ENCODE measurements around the gene GPR137. TPM values are rescaled to one million over a fixed set of nuclear protein-coding genes. Genes with fewer than 3 reads are reported as not detected.
A peak's percentile ranks its signal among the peaks of the same experiment; 100 is the strongest.

Gene GPR137
- total RNA-seq, 2 experiments from 2014 or later, result 24.6 to 32.2 TPM

DNA sequence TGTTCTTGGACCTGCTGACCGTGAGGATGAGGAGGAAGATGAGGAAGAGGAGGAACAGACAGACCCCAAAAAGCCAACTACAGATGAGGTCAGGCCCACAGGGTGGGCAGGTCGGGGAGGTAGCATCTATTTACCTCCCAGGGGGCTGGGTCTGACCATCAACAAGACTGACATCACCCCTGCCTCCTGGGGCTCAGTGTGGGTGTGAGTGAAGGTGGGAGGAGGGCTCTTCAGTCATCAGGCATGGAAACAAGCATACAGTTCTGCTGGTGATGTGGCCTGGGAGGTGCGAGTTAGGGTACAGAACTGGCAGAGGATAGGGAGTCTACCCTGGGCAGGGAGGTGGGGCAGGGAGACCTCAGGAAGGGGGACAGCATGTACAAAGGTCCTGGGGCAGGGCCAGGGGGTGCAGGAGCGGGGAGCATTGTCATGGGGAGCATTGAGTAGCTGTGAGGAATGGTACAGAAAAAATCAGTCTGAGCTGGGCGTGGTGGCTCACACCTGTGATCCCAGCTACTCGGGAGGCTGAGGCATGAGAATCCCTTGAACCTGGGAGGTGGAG lies 25.4 kb upstream of the GPR137 start:
- Mint-ChIP-seq H3K27me3 (no peaks in the 10 kb centered on the region), H3K4me3 (no peak overlapping the region), H3K9me3 (no peaks in the 10 kb centered on the region), H3K36me3 (ENCODE audit: low read depth) (peaks cover 12% of the 10 kb centered on the region), H3K27ac (peak overlapping the region; percentile 62), H3K4me1 (peaks cover 8% of the 10 kb centered on the region)
- ChIA-PET CTCF (interaction anchor here (1.5 to 12.3 kb wide), 3 partner anchors 9 to 13 kb away, joined by 3 to 162 read pairs (median 5); partner anchors contain the start of genes PLCB3 and PPP1R14B), POLR2A (no interaction called here)
- DNase-seq, result no peak

DNA sequence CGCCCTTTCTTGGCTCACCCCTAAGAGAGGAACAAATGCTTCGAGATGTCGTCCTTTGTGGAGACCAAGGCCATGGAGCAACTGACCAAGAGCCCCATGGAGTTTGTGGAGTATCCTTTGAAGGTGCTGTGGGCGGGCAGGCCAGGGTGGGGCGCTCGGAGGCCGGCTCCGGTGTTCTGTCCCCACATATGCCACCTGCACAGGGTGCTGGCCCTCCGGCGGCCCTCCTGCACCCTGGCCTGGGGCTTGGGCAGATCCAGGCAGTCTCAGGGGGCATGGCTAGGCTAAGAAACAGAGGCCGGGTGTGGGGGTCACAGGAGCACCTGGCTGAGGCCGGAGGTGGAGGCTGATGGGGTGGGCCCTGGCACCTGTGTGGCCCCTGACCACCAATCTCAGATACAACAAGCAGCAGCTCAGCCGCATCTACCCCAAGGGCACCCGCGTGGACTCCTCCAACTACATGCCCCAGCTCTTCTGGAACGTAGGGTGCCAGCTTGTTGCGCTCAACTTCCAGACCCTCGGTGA lies 24.0 kb upstream of the GPR137 start:
- ChIA-PET POLR2A (interaction anchor here (0.6 kb wide), 1 partner anchor 503 kb away, joined by 3 read pairs; no protein-coding TSS in a partner anchor), CTCF (interaction anchor here (1.7 to 12.3 kb wide), 2 partner anchors 8 to 14 kb away, joined by 5 to 162 read pairs; partner anchors contain the start of genes PLCB3 and PPP1R14B)
- Mint-ChIP-seq H3K4me3 (no peak overlapping the region), H3K27me3 (no peaks in the 10 kb centered on the region), H3K9me3 (no peaks in the 10 kb centered on the region), H3K36me3 (ENCODE audit: low read depth) (peaks cover 12% of the 10 kb centered on the region), H3K4me1 (peaks cover 8% of the 10 kb centered on the region), H3K27ac (no peak overlapping the region)
- no peak for DNase-seq

DNA sequence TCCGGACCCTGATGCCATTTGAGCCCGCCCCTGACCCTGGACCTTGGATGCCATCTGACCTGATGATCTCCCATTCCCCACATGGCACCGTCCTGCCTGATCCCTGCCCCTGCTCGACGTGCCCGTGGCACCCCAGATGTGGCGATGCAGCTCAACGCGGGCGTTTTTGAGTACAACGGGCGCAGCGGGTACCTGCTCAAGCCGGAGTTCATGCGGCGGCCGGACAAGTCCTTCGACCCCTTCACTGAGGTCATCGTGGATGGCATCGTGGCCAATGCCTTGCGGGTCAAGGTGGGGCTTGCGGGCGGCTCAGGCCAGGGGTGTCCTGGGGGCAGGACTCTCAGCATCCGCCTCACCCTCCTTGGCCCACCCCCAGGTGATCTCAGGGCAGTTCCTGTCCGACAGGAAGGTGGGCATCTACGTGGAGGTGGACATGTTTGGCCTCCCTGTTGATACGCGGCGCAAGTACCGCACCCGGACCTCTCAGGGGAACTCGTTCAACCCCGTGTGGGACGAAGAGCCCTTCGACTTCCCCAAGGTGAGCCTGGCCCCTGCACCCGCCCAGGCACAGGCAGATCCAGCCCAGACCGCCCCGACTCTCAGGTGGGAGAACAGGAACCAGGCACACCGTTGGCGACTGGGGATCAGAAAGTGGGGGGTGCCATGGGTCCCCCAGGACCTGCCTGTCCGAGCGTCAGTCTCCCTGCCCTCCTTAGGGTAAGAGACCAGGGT lies 23.2 kb upstream of the GPR137 start:
- Mint-ChIP-seq H3K4me3 (no peak overlapping the region), H3K4me1 (peaks cover 9% of the 10 kb centered on the region), H3K9me3 (no peaks in the 10 kb centered on the region), H3K27ac (peak overlapping the region; percentile 28), H3K27me3 (no peaks in the 10 kb centered on the region), H3K36me3 (ENCODE audit: low read depth) (peaks cover 12% of the 10 kb centered on the region)
- ChIA-PET CTCF (interaction anchor here (1.1 to 12.3 kb wide), 2 partner anchors 15 kb away, joined by 3 to 162 read pairs; partner anchors contain the start of genes PLCB3 and PPP1R14B), POLR2A (interaction anchor here (0.6 kb wide), 1 partner anchor 16 kb away, joined by 3 read pairs; no protein-coding TSS in a partner anchor)
- DNase-seq, result no peak

- no peak overlapping the region for H3K4me3 Mint-ChIP-seq
- ChIA-PET CTCF (interaction anchor here (0.6 to 12.3 kb wide), 7 partner anchors 9 to 54 kb away, joined by 3 to 162 read pairs (median 3); partner anchors contain the start of genes PLCB3, PPP1R14B and TRMT112), POLR2A (interaction anchor here (0.6 kb wide), 1 partner anchor 17 kb away, joined by 3 read pairs; no protein-coding TSS in a partner anchor)
Observed at GRCh38 chr11:64263021-64263946, 22.4 kb upstream of the GPR137 start.

GRCh38 chr11:64263947-64264317 lies 21.7 kb upstream of the GPR137 start:
- ChIA-PET CTCF (interaction anchor here (0.6 to 12.3 kb wide), 6 partner anchors 9 to 53 kb away, joined by 3 to 162 read pairs (median 4); partner anchors contain the start of genes PLCB3, PPP1R14B and TRMT112), POLR2A (no interaction called here)
- H3K27me3 Mint-ChIP-seq, result no peaks in the 10 kb centered on the region

More at GRCh38 chr11:64263021-64263946, 22.4 kb upstream of the GPR137 start:
- H3K36me3 Mint-ChIP-seq (ENCODE audit: low read depth), result peaks cover 12% of the 10 kb centered on the region
- no peaks in the 10 kb centered on the region for H3K27me3 Mint-ChIP-seq
- no peak for DNase-seq
- no peaks in the 10 kb centered on the region for H3K9me3 Mint-ChIP-seq
- H3K27ac Mint-ChIP-seq, result no peak overlapping the region
- peaks cover 17% of the 10 kb centered on the region for H3K4me1 Mint-ChIP-seq

DNA sequence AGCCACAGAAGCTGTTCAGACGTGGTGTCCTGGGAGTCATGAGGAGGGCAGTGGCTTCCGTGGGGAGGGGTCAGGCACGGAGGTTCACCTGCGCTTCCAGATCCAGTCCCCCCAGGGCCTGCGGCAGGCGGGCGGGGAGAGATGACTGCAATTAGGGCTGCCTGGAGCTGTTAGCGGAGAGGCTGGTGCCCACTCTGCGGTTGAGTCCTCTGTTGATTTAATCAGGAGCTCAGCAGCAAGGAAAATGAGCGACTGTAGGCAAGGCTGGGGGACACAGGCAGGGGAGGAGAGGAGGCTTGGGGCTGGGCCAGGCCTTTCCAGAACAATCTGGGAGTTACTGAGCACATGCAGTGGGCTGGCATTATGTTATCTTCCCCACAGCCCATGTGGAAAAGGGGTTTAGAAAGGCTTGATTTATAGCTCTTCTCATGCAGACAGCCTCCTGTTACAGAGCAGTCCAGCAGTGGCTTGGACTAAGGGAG lies 21.2 kb upstream of the GPR137 start:
- POLR2A ChIA-PET, result no interaction called here
- H3K27me3 Mint-ChIP-seq, result no peaks in the 10 kb centered on the region
- peak overlapping the region; percentile 50 for H3K27ac Mint-ChIP-seq
- DNase-seq, result no peak
- H3K9me3 Mint-ChIP-seq, result no peaks in the 10 kb centered on the region
- CTCF ChIA-PET, result interaction anchor here (1.0 to 12.3 kb wide), 5 partner anchors 10 to 53 kb away, joined by 3 to 162 read pairs (median 3); partner anchors contain the start of genes PLCB3, PPP1R14B and TRMT112
- H3K36me3 Mint-ChIP-seq (ENCODE audit: low read depth), result peaks cover 9% of the 10 kb centered on the region
- no peak overlapping the region for H3K4me3 Mint-ChIP-seq
- peaks cover 23% of the 10 kb centered on the region for H3K4me1 Mint-ChIP-seq

More at GRCh38 chr11:64263947-64264317, 21.7 kb upstream of the GPR137 start:
- Mint-ChIP-seq H3K9me3 (no peaks in the 10 kb centered on the region), H3K4me3 (no peak overlapping the region), H3K36me3 (ENCODE audit: low read depth) (peaks cover 12% of the 10 kb centered on the region), H3K4me1 (peaks cover 24% of the 10 kb centered on the region), H3K27ac (peak overlapping the region; percentile 50)
- DNase-seq, result no peak

DNA sequence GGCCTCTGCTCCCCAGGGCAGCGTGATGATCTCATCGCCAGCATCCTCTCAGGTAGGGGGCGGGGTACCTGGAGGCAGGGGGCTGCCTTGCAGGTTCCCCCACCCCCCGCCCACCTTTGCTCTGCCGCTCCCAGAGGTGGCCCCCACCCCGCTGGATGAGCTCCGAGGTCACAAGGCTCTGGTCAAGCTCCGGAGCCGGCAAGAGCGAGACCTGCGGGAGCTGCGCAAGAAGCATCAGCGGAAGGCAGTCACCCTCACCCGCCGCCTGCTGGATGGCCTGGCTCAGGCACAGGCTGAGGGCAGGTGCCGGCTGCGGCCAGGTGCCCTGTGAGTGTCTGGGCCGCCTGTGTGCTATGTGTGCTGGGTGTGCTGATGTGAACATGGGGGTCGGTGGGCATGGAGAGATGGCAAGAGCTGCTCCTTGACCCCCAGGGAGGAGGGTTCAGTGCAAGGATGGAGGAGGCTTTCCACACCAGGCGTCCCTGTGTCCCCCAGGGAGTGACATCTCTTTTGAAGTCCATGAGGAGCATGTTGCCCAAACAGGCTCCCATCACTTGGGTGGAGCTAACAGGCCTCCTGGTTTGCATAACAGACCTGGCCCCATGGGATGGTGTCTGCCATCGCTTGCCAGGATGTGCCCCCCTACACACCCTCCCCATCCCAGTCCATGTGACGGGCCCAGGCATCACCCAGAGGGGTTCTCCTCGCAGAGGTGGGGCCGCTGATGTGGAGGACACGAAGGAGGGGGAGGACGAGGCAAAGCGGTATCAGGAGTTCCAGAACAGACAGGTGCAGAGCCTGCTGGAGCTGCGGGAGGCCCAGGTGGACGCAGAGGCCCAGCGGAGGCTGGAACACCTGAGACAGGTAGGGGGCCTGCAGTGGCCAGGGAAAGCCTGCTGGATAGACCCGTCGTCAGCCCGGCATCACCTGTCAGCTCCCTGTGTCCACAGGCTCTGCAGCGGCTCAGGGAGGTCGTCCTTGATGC lies 20.2 kb upstream of the GPR137 start:
- peaks cover 18% of the 10 kb centered on the region for H3K4me1 Mint-ChIP-seq
- H3K4me3 Mint-ChIP-seq, result no peak overlapping the region
- peaks cover 1% of the 10 kb centered on the region for H3K36me3 Mint-ChIP-seq (ENCODE audit: low read depth)
- no peak for DNase-seq
- H3K9me3 Mint-ChIP-seq, result no peaks in the 10 kb centered on the region
- ChIA-PET POLR2A (no interaction called here), CTCF (interaction anchor here (1.5 to 12.3 kb wide), 4 partner anchors 11 to 38 kb away, joined by 3 to 162 read pairs (median 8); partner anchors contain the start of genes PLCB3 and PPP1R14B)
- no peak overlapping the region for H3K27ac Mint-ChIP-seq
- no peaks in the 10 kb centered on the region for H3K27me3 Mint-ChIP-seq

DNA sequence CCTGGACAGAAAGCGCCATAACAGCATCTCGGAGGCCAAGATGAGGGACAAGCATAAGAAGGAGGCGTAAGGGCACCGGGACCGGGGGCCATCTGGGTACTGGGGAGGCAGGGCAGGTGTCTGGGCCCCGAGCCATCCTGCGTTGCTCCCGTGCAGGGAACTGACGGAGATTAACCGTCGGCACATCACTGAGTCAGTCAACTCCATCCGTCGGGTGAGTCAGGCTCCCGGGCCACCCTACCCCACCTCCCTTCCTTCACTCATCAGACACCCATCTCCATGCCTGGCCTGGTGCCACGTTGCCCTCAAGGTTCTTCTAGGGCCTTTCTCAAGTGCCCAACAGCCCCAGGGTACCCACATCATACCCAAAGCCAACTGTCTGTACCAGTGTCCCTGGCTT lies 19.3 kb upstream of the GPR137 start:
- H3K9me3 Mint-ChIP-seq, result no peaks in the 10 kb centered on the region
- H3K4me1 Mint-ChIP-seq, result peaks cover 18% of the 10 kb centered on the region
- ChIA-PET CTCF (interaction anchor here (3.2 to 12.3 kb wide), 2 partner anchors 12 to 19 kb away, joined by 12 to 162 read pairs; partner anchors contain the start of genes PLCB3 and PPP1R14B), POLR2A (no interaction called here)
- H3K36me3 Mint-ChIP-seq (ENCODE audit: low read depth), result peaks cover 1% of the 10 kb centered on the region
- peak overlapping the region; percentile 36 for H3K27ac Mint-ChIP-seq
- no peak overlapping the region for H3K4me3 Mint-ChIP-seq
- H3K27me3 Mint-ChIP-seq, result no peaks in the 10 kb centered on the region
- DNase-seq, result no peak

- DNase-seq, result no peak
- peak overlapping the region; percentile 92 for H3K27ac Mint-ChIP-seq
- H3K9me3 Mint-ChIP-seq, result no peaks in the 10 kb centered on the region
- peaks cover 25% of the 10 kb centered on the region for H3K4me1 Mint-ChIP-seq
- ChIA-PET CTCF (interaction anchor here (0.8 to 12.3 kb wide), 4 partner anchors 11 to 36 kb away, joined by 3 to 162 read pairs (median 12); partner anchors contain the start of genes PLCB3 and PPP1R14B), POLR2A (no interaction called here)
- no peaks in the 10 kb centered on the region for H3K27me3 Mint-ChIP-seq
- peaks cover 1% of the 10 kb centered on the region for H3K36me3 Mint-ChIP-seq (ENCODE audit: low read depth)
- H3K4me3 Mint-ChIP-seq, result no peak overlapping the region
Observed at GRCh38 chr11:64267207-64267945, 18.3 kb upstream of the GPR137 start.

GRCh38 chr11:64268025-64268892 lies 17.4 kb upstream of the GPR137 start:
- no peak for DNase-seq
- CTCF ChIA-PET, result interaction anchor here (0.7 to 12.3 kb wide), 11 partner anchors 7 to 81 kb away, joined by 3 to 162 read pairs (median 5); partner anchors contain the start of genes BAD, CATSPERZ, GPR137 and PLCB3
- H3K27me3 Mint-ChIP-seq, result no peaks in the 10 kb centered on the region
- peaks cover 26% of the 10 kb centered on the region for H3K4me1 Mint-ChIP-seq
- POLR2A ChIA-PET, result interaction anchor here (0.6 to 1.0 kb wide), 2 partner anchors 17 to 33 kb away, joined by 3 to 4 read pairs; partner anchors contain the start of gene BAD
- peak overlapping the region; percentile 88 for H3K4me3 Mint-ChIP-seq
- peak overlapping the region; percentile 92 for H3K27ac Mint-ChIP-seq
- H3K9me3 Mint-ChIP-seq, result no peaks in the 10 kb centered on the region
- no peaks in the 10 kb centered on the region for H3K36me3 Mint-ChIP-seq (ENCODE audit: low read depth)

All from activated CD4-positive, alpha-beta T cell treated with anti-CD3 and anti-CD28 coated beads, Interleukin-2, amount 10 ng/mL, durations not matched to agents 7 days and 5 days (primary cell).